Measurements from ENCODE around the gene CTDP1. TPM values are rescaled to one million over a fixed set of nuclear protein-coding genes. Genes with fewer than 3 reads are reported as not detected.

Gene CTDP1
- total and polyA plus RNA-seq, 7 experiments from 2014 or later = 11.6 to 75.3 (median 41.2) TPM

DNA sequence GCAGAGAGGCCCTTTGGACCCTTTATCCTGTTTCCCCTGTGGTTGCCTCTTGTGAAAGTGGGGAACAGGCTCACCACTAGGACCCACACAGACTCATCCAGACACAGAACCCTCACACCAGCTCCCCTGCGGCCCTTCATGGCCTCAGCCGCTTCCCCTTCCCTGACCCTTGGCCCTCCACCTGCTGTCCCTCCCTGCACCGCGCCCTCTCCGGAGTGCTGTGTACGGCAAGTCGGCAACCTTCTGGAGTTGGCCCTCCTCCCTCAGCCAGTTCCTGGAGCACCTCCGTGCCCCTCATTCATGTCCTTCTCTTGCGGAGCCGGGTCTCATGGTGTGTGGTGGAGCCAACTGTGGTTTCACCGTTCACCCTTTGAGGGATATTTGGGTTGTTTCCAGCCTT, 44.0 kb downstream of the CTDP1 start:
- peaks cover 28 to 94% (median 64%) of the 10 kb centered on the region in 5 donors for H3K36me3 Mint-ChIP-seq
- ChIA-PET POLR2A (no interaction called here), CTCF (no interaction called here)
- peaks cover 0 to 85% (median 8%) of the 10 kb centered on the region in 3 experiments for H3K36me3 ChIP-seq (ENCODE audit: control insufficient read depth in 2 of 3, insufficient read depth in 3 of 3, low read length in 3 of 3)
- intact Hi-C loops (cut with micrococcal nuclease) = no loop called here
- H3K27me3 Mint-ChIP-seq = no peaks in the 10 kb centered on the region
- peaks cover 2 to 20% (median 14%) of the 10 kb centered on the region in 7 donors for H3K4me1 Mint-ChIP-seq
- H3K27ac Mint-ChIP-seq = peak overlapping the region in 2 of 9 donors; percentile 19 to 87
- H3K9me3 ChIP-seq (ENCODE audit: control insufficient read depth in 2 of 3, low read length in 3 of 3) = no peaks in the 10 kb centered on the region
- H3K4me3 Mint-ChIP-seq = no peak overlapping the region
- no peak for ATAC-seq
- no peak overlapping the region for H3K27ac ChIP-seq (ENCODE audit: low read depth, low read length)
- H3K4me3 ChIP-seq (ENCODE audit: low read length) = no peak overlapping the region
- no peaks in the 10 kb centered on the region for H3K27me3 ChIP-seq (ENCODE audit: control insufficient read depth in 2 of 2, insufficient read depth in 2 of 2, low read length in 2 of 2)
- H3K4me1 ChIP-seq (ENCODE audit: control insufficient read depth in 2 of 2, insufficient read depth in 2 of 2, low read length in 2 of 2) = no peaks in the 10 kb centered on the region
- peaks cover 0 to 32% (median 2%) of the 10 kb centered on the region in 11 donors for H3K9me3 Mint-ChIP-seq
- no peak for DNase-seq

GRCh38 chr18:79724299-79725080, 44.9 kb downstream of the CTDP1 start:
- Mint-ChIP-seq H3K4me1 (peaks cover 2 to 20% (median 14%) of the 10 kb centered on the region in 7 donors), H3K27me3 (no peaks in the 10 kb centered on the region), H3K36me3 (peaks cover 20 to 94% (median 61%) of the 10 kb centered on the region in 5 donors), H3K4me3 (no peak overlapping the region), H3K27ac (peak overlapping the region in 3 of 9 donors; percentile 34 to 74 (median 65)), H3K9me3 (peaks cover 0 to 40% (median 2%) of the 10 kb centered on the region in 11 donors)
- Histone ChIP-seq H3K4me3 (ENCODE audit: low read length) (no peak overlapping the region), H3K4me1 (ENCODE audit: control insufficient read depth in 2 of 2, insufficient read depth in 2 of 2, low read length in 2 of 2) (no peaks in the 10 kb centered on the region), H3K36me3 (ENCODE audit: control insufficient read depth in 2 of 3, insufficient read depth in 3 of 3, low read length in 3 of 3) (peaks cover 2 to 85% (median 17%) of the 10 kb centered on the region in 3 experiments), H3K9me3 (ENCODE audit: control insufficient read depth in 2 of 3, low read length in 3 of 3) (peaks cover 0 to 4% (median 0%) of the 10 kb centered on the region in 3 experiments), H3K27ac (ENCODE audit: low read depth, low read length) (no peak overlapping the region), H3K27me3 (ENCODE audit: control insufficient read depth in 2 of 2, insufficient read depth in 2 of 2, low read length in 2 of 2) (no peaks in the 10 kb centered on the region)
- ATAC-seq (no peak), DNase-seq (no peak)
- ChIA-PET CTCF (no interaction called here), POLR2A (no interaction called here)
- intact Hi-C loops (cut with micrococcal nuclease) = no loop called here

GRCh38 chr18:79725486-79725885, 45.9 kb downstream of the CTDP1 start:
- ChIA-PET POLR2A (no interaction called here), CTCF (no interaction called here)
- ATAC-seq (no peak), DNase-seq (no peak)
- Histone ChIP-seq H3K27ac (ENCODE audit: low read depth, low read length) (no peak overlapping the region), H3K27me3 (ENCODE audit: control insufficient read depth in 2 of 2, insufficient read depth in 2 of 2, low read length in 2 of 2) (no peaks in the 10 kb centered on the region), H3K4me3 (ENCODE audit: low read length) (no peak overlapping the region), H3K4me1 (ENCODE audit: control insufficient read depth in 2 of 2, insufficient read depth in 2 of 2, low read length in 2 of 2) (no peaks in the 10 kb centered on the region), H3K9me3 (ENCODE audit: control insufficient read depth in 2 of 3, low read length in 3 of 3) (peaks cover 0 to 7% (median 0%) of the 10 kb centered on the region in 3 experiments), H3K36me3 (ENCODE audit: control insufficient read depth in 2 of 3, insufficient read depth in 3 of 3, low read length in 3 of 3) (peaks cover 7 to 85% (median 21%) of the 10 kb centered on the region in 3 experiments)
- peaks cover 0 to 50% (median 2%) of the 10 kb centered on the region in 11 donors for H3K9me3 Mint-ChIP-seq
- peak overlapping the region in 4 of 9 donors; percentile 8 to 72 (median 26) for H3K27ac Mint-ChIP-seq
- H3K4me1 Mint-ChIP-seq = peaks cover 2 to 20% (median 14%) of the 10 kb centered on the region in 7 donors
- no peak overlapping the region for H3K4me3 Mint-ChIP-seq
- H3K36me3 Mint-ChIP-seq = peaks cover 20 to 94% (median 68%) of the 10 kb centered on the region in 5 donors
- H3K27me3 Mint-ChIP-seq = no peaks in the 10 kb centered on the region
- intact Hi-C loops (cut with micrococcal nuclease) = no loop called here

DNA sequence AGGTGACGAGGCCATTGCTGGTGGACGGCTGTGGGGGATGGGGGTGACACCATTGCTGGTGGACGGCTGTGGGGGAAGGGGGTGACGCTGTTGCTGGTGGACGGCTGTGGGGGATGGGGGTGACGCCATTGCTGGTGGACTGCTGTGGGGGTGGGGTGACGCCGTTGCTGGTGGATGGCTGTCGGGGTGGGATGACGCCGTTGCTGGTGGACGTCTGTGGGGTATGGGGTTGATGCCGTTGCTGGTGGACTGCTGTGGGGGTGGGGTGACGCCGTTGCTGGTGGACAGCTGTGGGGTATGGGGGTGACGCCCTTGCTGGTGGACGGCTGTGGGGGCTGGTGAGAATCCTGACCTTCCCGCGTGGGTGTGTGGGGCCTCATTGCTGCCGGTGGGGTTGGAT, 47.1 kb downstream of the CTDP1 start:
- Histone ChIP-seq H3K27me3 (ENCODE audit: control insufficient read depth in 2 of 2, insufficient read depth in 2 of 2, low read length in 2 of 2) (no peaks in the 10 kb centered on the region), H3K36me3 (ENCODE audit: control insufficient read depth in 2 of 3, insufficient read depth in 3 of 3, low read length in 3 of 3) (peaks cover 11 to 87% (median 28%) of the 10 kb centered on the region in 3 experiments), H3K9me3 (ENCODE audit: control insufficient read depth in 2 of 3, low read length in 3 of 3) (peaks cover 0 to 17% (median 4%) of the 10 kb centered on the region in 3 experiments), H3K4me1 (ENCODE audit: control insufficient read depth in 2 of 2, insufficient read depth in 2 of 2, low read length in 2 of 2) (no peaks in the 10 kb centered on the region), H3K4me3 (ENCODE audit: low read length) (no peak overlapping the region), H3K27ac (ENCODE audit: low read depth, low read length) (no peak overlapping the region)
- H3K9me3 Mint-ChIP-seq = peaks cover 0 to 59% (median 5%) of the 10 kb centered on the region in 11 donors
- ChIA-PET CTCF (no interaction called here), POLR2A (no interaction called here)
- H3K27me3 Mint-ChIP-seq = no peaks in the 10 kb centered on the region
- H3K36me3 Mint-ChIP-seq = peaks cover 20 to 97% (median 67%) of the 10 kb centered on the region in 5 donors
- no peak overlapping the region for H3K4me3 Mint-ChIP-seq
- intact Hi-C loops (cut with micrococcal nuclease) = no loop called here
- peaks cover 0 to 20% (median 14%) of the 10 kb centered on the region in 7 donors for H3K4me1 Mint-ChIP-seq
- DNase-seq = no peak
- no peak overlapping the region for H3K27ac Mint-ChIP-seq
- ATAC-seq = no peak

DNA sequence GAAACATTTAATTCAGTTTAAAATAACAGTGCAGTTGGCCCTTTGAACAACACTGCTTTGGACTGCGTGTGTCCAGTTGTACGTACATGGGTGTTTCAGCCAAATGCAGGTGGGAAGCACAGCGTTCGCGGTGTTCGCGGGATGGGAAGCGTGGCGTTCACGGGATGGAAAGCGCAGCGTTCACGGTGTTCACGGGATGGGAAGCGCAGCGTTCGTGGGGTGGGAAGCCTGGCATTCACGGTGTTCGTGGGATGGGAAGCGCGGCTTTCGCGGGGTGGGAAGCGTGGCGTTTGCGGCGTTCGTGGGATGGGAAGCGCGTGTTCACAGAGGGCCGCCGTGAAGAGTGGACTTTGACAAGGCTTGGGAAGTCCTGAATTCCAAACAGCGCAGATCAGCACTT, 47.6 kb downstream of the CTDP1 start:
- Mint-ChIP-seq H3K9me3 (peaks cover 0 to 63% (median 5%) of the 10 kb centered on the region in 11 donors), H3K27me3 (no peaks in the 10 kb centered on the region), H3K4me1 (peaks cover 0 to 20% (median 14%) of the 10 kb centered on the region in 7 donors), H3K27ac (peak overlapping the region in 2 of 9 donors; percentile 25 to 38), H3K36me3 (peaks cover 20 to 97% (median 71%) of the 10 kb centered on the region in 5 donors), H3K4me3 (no peak overlapping the region)
- ChIA-PET CTCF (no interaction called here), POLR2A (no interaction called here)
- intact Hi-C loops (cut with micrococcal nuclease) = no loop called here
- DNase-seq (no peak), ATAC-seq (no peak)
- Histone ChIP-seq H3K4me1 (ENCODE audit: control insufficient read depth in 2 of 2, insufficient read depth in 2 of 2, low read length in 2 of 2) (no peaks in the 10 kb centered on the region), H3K36me3 (ENCODE audit: control insufficient read depth in 2 of 3, insufficient read depth in 3 of 3, low read length in 3 of 3) (peaks cover 14 to 87% (median 32%) of the 10 kb centered on the region in 3 experiments), H3K4me3 (ENCODE audit: low read length) (no peak overlapping the region), H3K27ac (ENCODE audit: low read depth, low read length) (no peak overlapping the region), H3K27me3 (ENCODE audit: control insufficient read depth in 2 of 2, insufficient read depth in 2 of 2, low read length in 2 of 2) (no peaks in the 10 kb centered on the region), H3K9me3 (ENCODE audit: control insufficient read depth in 2 of 3, low read length in 3 of 3) (peaks cover 0 to 22% (median 7%) of the 10 kb centered on the region in 3 experiments)

DNA sequence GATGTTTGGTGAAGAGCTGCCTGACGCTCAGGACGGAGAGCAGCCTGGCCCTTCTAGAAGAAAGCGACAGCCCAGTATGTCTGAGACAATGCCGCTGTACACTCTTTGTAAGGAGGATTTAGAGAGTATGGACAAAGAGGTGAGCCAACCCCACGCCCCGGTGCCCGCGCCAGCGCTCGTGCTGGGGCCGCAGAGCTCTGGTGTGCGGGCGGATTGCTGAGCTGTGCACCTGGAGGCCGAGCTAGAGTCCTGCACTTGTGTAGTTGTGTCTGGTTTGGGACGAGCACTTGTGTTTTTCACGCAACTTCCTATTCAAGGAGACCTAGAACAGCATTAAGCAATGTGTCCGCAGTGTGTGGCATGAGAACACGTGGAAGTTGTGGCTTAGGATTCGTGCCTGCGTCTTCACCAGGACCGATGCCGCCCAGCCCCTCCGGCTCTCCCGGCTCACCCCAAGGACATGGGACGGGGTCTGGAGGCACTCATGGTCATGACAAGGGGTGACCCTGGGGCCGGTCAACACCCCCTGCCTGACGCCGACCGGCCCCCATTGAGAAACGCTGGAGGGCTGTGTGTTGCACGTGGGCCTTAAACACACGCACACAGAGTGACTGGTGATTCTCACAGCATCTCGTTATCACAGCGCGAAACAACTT, 49.5 kb downstream of the CTDP1 start:
- ATAC-seq (no peak), DNase-seq (no peak)
- ChIA-PET POLR2A (no interaction called here), CTCF (no interaction called here)
- no peaks in the 10 kb centered on the region for H3K4me1 ChIP-seq (ENCODE audit: control insufficient read depth in 2 of 2, insufficient read depth in 2 of 2, low read length in 2 of 2)
- no peak overlapping the region for H3K4me3 Mint-ChIP-seq
- peaks cover 0 to 71% (median 7%) of the 10 kb centered on the region in 11 donors for H3K9me3 Mint-ChIP-seq
- peaks cover 0 to 32% (median 7%) of the 10 kb centered on the region in 3 experiments for H3K9me3 ChIP-seq (ENCODE audit: control insufficient read depth in 2 of 3, low read length in 3 of 3)
- intact Hi-C loops (cut with micrococcal nuclease) = no loop called here
- H3K27me3 Mint-ChIP-seq = no peaks in the 10 kb centered on the region
- peaks cover 0 to 26% (median 14%) of the 10 kb centered on the region in 7 donors for H3K4me1 Mint-ChIP-seq
- H3K27ac ChIP-seq (ENCODE audit: low read depth, low read length) = no peak overlapping the region
- peaks cover 14 to 85% (median 32%) of the 10 kb centered on the region in 3 experiments for H3K36me3 ChIP-seq (ENCODE audit: control insufficient read depth in 2 of 3, insufficient read depth in 3 of 3, low read length in 3 of 3)
- no peak overlapping the region for H3K4me3 ChIP-seq (ENCODE audit: low read length)
- H3K36me3 Mint-ChIP-seq = peaks cover 26 to 92% (median 70%) of the 10 kb centered on the region in 5 donors
- peak overlapping the region in 1 of 9 donors; percentile 20 for H3K27ac Mint-ChIP-seq
- H3K27me3 ChIP-seq (ENCODE audit: control insufficient read depth in 2 of 2, insufficient read depth in 2 of 2, low read length in 2 of 2) = no peaks in the 10 kb centered on the region

Data from naive thymus-derived CD4-positive, alpha-beta T cell (primary cell).